SK-N-SH treated with all-trans-retinoic acid at 6 μM for 48 hours (cell line): ENCODE measurements around the gene HADH.

Source experiments
- GLIS3 ChIP-seq: fragments of 250-450 bp; sonication (Bioruptor Pico); IDR thresholded peaks from 2 replicates; pipeline ENCODE4 v1.5.0; 2020; ENCODE audit warnings: mild to moderate bottlenecking, moderate library complexity
- OSR1 ChIP-seq: fragments of 250-450 bp; sonication (Bioruptor Pico); IDR thresholded peaks from 2 replicates; pipeline ENCODE4 v1.8.0; 2022; ENCODE audit warnings: moderate library complexity, mild to moderate bottlenecking, inconsistent platforms
- PPARA ChIP-seq: fragments of 250-450 bp; sonication (Bioruptor Pico); IDR thresholded peaks from 2 replicates; pipeline ENCODE4 v1.5.0; 2020; ENCODE audit warnings: mild to moderate bottlenecking, borderline replicate concordance
- ZC3H10 ChIP-seq: fragments of 250-450 bp; sonication (Bioruptor Pico); IDR thresholded peaks from 2 replicates; pipeline ENCODE4 v1.5.1; 2021; ENCODE audit warnings: mild to moderate bottlenecking, moderate library complexity
- ZFP30 ChIP-seq: fragments of 450-650 bp; formaldehyde crosslinking; IDR thresholded peaks from 2 replicates; pipeline ENCODE4 v1.5.0; 2022; ENCODE audit warnings: mild to moderate bottlenecking, moderate library complexity
- ZNF70 ChIP-seq: fragments of 450-650 bp; formaldehyde crosslinking; IDR thresholded peaks from 2 replicates; pipeline ENCODE4 v1.5.0; 2020; ENCODE audit warnings: mild to moderate bottlenecking, moderate library complexity
- ZNF8 ChIP-seq: fragments of 450-650 bp; formaldehyde crosslinking; IDR thresholded peaks from 2 replicates; pipeline ENCODE4 v1.5.0; 2020; ENCODE audit warnings: mild to moderate bottlenecking, moderate library complexity
- TF ChIP-seq, protein P1 (sequence below): fragments of 250-450 bp; sonication (Bioruptor Pico); IDR thresholded peaks from 2 replicates; pipeline ENCODE4 v1.5.1; 2020; ENCODE audit warnings: low read depth, mild to moderate bottlenecking, moderate library complexity
- TF ChIP-seq, protein P2 (sequence below): fragments of 250-450 bp; sonication (Bioruptor Pico); IDR thresholded peaks from 2 replicates; pipeline ENCODE4 v1.8.0; 2020; ENCODE audit warnings: mild to moderate bottlenecking, moderate library complexity, borderline replicate concordance

DNA sequence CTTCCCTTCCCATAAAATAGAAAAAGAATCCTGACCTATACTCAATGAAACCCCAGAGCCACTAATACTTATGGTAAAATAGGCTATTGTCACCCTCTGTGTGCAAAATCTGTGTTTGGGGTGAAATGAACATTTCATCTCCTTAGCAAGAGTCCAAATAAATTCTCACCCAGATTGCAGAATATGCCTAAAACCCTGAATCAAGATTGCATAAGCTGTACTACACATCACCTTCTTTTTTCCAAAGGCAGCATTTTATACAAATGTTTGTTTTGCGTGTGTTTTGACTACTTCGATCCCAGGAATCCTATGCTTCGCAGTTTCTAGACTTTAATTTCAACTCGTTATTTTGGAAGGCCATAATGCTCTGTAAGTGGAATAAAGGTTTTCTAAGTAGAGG, 12.2 kb upstream of the HADH start:
- TF ChIP-seq GLIS3 (CRISPR knock-in tag) (no peak), ZNF8 (no peak), ZNF70 (CRISPR knock-in tag) (no peak), ZC3H10 (CRISPR knock-in tag) (no peak), OSR1 (CRISPR knock-in tag) (no peak), ZFP30 (CRISPR knock-in tag) (no peak), PPARA (CRISPR knock-in tag) (no peak)
- TF ChIP-seq, protein P1, sequence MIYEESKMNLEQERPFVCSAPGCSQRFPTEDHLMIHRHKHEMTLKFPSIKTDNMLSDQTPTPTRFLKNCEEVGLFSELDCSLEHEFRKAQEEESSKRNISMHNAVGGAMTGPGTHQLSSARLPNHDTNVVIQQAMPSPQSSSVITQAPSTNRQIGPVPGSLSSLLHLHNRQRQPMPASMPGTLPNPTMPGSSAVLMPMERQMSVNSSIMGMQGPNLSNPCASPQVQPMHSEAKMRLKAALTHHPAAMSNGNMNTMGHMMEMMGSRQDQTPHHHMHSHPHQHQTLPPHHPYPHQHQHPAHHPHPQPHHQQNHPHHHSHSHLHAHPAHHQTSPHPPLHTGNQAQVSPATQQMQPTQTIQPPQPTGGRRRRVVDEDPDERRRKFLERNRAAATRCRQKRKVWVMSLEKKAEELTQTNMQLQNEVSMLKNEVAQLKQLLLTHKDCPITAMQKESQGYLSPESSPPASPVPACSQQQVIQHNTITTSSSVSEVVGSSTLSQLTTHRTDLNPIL (CRISPR knock-in tag) = no peak
- TF ChIP-seq, protein P2, sequence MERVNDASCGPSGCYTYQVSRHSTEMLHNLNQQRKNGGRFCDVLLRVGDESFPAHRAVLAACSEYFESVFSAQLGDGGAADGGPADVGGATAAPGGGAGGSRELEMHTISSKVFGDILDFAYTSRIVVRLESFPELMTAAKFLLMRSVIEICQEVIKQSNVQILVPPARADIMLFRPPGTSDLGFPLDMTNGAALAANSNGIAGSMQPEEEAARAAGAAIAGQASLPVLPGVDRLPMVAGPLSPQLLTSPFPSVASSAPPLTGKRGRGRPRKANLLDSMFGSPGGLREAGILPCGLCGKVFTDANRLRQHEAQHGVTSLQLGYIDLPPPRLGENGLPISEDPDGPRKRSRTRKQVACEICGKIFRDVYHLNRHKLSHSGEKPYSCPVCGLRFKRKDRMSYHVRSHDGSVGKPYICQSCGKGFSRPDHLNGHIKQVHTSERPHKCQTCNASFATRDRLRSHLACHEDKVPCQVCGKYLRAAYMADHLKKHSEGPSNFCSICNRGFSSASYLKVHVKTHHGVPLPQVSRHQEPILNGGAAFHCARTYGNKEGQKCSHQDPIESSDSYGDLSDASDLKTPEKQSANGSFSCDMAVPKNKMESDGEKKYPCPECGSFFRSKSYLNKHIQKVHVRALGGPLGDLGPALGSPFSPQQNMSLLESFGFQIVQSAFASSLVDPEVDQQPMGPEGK (CRISPR knock-in tag) = no peak
